Activated CD4-positive, alpha-beta T cell treated with anti-CD3 and anti-CD28 coated beads, Interleukin-2, amount 50 U/mL, for 48 hours (primary cell): ENCODE results near the gene DENND10.
"Not testable (repeated sequence)": the region's sequence is repeated elsewhere in the genome, so short reads cannot be mapped to it uniquely, and the experiment has no call there.

Experiments
- DNase-seq, 2 experiments: peaks; one replicate each; pipeline ENCODE4 v3.0.0-alpha.2; 2020

DENND10 gene

GRCh38 chr10:119100434-119101238 lies 3.3 kb upstream of the DENND10 start:
- no peak for DNase-seq

- no peak for DNase-seq
Observed at GRCh38 chr10:119101366-119102098, 2.4 kb upstream of the DENND10 start.

GRCh38 chr10:119103241-119103902 lies 541 bp upstream of the DENND10 start:
- DNase-seq: no peak

GRCh38 chr10:119104654-119105015 lies 722 bp downstream of the DENND10 start:
- DNase-seq: peak in 1 of 2 experiments; percentile 33

- DNase-seq: no peak
Observed at GRCh38 chr10:119105155-119105554, 1.2 kb downstream of the DENND10 start.

- DNase-seq: not testable (repeated sequence)
Observed at GRCh38 chr10:119105899-119106298, 2.0 kb downstream of the DENND10 start.

GRCh38 chr10:119107106-119107505 lies 3.2 kb downstream of the DENND10 start:
- DNase-seq: not testable (repeated sequence)

- not testable (repeated sequence) for DNase-seq
Observed at GRCh38 chr10:119107771-119108170, 3.9 kb downstream of the DENND10 start.

GRCh38 chr10:119112056-119112455 lies 8.1 kb downstream of the DENND10 start:
- DNase-seq: no peak

- DNase-seq: no peak
Observed at GRCh38 chr10:119113751-119114732, 10.1 kb downstream of the DENND10 start.

- no peak for DNase-seq
Observed at GRCh38 chr10:119115926-119116325, 12.0 kb downstream of the DENND10 start.

GRCh38 chr10:119116326-119116951 lies 12.5 kb downstream of the DENND10 start:
- DNase-seq: no peak

- DNase-seq: no peak
Observed at GRCh38 chr10:119118231-119118630, 14.3 kb downstream of the DENND10 start.

- DNase-seq: no peak
Observed at GRCh38 chr10:119119400-119119799, 15.5 kb downstream of the DENND10 start.

- DNase-seq: no peak
Observed at GRCh38 chr10:119120413-119120867, 16.5 kb downstream of the DENND10 start.

- DNase-seq: no peak
Observed at GRCh38 chr10:119120875-119121274, 17.0 kb downstream of the DENND10 start.

GRCh38 chr10:119125942-119126341 lies 22.0 kb downstream of the DENND10 start:
- DNase-seq: no peak

- DNase-seq: no peak
Observed at GRCh38 chr10:119129721-119130120, 25.8 kb downstream of the DENND10 start.

- DNase-seq: peak; percentile 37 to 57
Observed at GRCh38 chr10:119131512-119132240, 27.8 kb downstream of the DENND10 start.

- no peak for DNase-seq
Observed at GRCh38 chr10:119132521-119133345, 28.8 kb downstream of the DENND10 start.
